ENCODE results near the gene CREB3L4.

DNA sequence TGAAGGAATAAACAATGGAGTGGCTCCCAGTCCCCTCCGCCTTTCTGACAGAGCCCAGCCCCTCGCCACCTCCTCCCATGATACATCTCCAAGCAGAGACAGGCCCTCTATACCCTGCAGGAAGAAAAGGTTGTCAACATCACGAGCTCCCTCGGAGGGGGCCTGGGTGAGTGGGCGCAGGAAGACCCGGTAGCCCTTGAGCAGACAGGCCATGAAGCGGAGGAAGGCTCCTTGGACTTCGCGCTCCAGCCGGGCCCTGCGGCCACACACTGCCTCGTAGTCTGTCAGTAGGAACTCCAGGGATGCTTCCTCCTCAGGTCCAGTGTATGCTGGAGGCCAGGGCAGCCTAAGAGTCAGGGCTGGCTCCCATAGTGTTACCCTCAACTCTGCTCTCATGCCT lies 28.2 kb upstream of the CREB3L4 start:
- no peak for TF ChIP-seq GATA3 (IDR thresholded peaks at IDR 0.05; ENCODE audit: low read depth, low read length)
- no peak for TF ChIP-seq GATA2 (IDR thresholded peaks at IDR 0.05; ENCODE audit: low read depth, low read length)
